HG02970 (cell line): ENCODE data around the gene LDHAL6B.

ENCODE experiments used
- ATAC-seq: cut with Tn5 transposase; IDR thresholded peaks from one replicate; pipeline ENCODE4 v1.9.1; 2021; ENCODE audit warnings: mild to moderate bottlenecking, moderate library complexity, moderate number of reproducible peaks; ENCODE audit not compliant: unreplicated experiment, low FRiP score

LDHAL6B gene

GRCh38 chr15:59176653-59177316, 29.9 kb upstream of the LDHAL6B start:
- ATAC-seq, result no peak

GRCh38 chr15:59177317-59177660, 29.4 kb upstream of the LDHAL6B start:
- no peak for ATAC-seq

- no peak for ATAC-seq
Measured at GRCh38 chr15:59178151-59178695, 28.4 kb upstream of the LDHAL6B start.

GRCh38 chr15:59179717-59180116, 26.9 kb upstream of the LDHAL6B start:
- ATAC-seq, result no peak

DNA sequence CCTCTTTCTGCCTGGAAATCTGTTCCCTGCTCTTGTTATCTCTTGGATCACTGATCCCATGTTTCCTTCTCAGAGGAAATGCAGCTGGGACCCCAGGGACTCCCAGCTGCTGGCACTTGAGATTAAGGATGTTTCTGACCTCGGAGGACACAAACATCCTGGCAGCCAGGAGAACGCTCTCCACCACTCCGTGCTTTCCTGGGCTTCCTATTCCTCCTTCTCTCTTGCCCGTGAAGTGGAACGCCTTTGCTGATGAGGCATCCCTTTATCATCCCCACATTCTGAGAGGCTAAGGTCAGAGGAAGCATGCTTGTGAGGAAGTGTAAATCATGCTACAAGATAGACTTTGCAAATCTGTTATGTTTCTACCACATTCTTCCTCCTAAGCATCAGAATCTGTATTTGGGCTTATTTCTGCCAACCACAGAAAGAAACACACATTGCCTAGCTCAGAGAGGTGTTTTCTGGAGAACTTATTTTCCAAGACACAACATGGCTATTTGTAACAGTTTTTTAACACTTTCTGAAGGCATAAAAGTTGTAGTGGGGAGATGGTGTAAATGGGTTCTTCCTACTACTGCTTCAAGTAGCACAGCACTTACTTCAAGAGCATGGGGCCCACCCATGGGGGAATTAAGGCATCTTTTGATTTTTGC, 25.6 kb upstream of the LDHAL6B start:
- ATAC-seq, result no peak

GRCh38 chr15:59185725-59186124, 20.9 kb upstream of the LDHAL6B start:
- ATAC-seq, result no peak

- ATAC-seq, result no peak
Measured at GRCh38 chr15:59186501-59186900, 20.1 kb upstream of the LDHAL6B start.

- ATAC-seq, result no peak
Measured at GRCh38 chr15:59189241-59189640, 17.4 kb upstream of the LDHAL6B start.

DNA sequence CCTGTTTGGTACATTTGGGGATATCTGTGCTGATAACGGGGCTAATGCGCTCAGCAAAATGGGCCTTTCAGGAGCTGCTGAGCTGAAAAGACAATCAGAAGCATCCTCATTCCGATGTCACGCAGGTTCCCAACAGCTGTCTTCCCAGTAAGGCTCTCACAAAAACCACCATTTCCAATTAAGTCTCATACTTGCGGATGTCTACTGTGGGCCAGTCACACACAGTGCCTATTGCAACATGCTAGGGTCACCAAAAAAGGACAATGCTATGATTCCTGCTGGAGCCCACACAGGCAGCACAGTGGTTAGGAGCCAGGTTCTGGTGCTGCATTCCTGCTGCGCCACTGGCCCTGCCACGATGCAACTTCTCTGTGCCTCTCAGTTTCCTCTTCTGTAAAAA, 16.4 kb upstream of the LDHAL6B start:
- no peak for ATAC-seq

DNA sequence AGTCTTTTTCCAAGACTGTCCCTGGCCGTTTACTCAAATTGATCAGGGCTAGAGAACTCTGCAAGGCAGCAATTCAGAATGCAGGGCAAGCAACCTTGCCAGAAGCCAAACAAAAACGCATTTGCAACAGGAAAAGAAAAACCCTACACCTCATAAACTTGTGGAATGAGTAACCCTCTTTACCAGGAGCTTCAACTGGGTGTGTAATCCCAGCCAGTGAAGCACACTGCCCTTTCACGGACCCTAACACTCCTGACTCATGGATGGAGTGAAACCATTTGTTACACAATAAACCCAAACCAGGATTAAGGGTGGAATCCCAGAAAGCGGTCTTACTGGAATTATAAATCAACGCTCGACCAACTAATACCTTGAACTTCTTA, 14.8 kb upstream of the LDHAL6B start:
- no peak for ATAC-seq

DNA sequence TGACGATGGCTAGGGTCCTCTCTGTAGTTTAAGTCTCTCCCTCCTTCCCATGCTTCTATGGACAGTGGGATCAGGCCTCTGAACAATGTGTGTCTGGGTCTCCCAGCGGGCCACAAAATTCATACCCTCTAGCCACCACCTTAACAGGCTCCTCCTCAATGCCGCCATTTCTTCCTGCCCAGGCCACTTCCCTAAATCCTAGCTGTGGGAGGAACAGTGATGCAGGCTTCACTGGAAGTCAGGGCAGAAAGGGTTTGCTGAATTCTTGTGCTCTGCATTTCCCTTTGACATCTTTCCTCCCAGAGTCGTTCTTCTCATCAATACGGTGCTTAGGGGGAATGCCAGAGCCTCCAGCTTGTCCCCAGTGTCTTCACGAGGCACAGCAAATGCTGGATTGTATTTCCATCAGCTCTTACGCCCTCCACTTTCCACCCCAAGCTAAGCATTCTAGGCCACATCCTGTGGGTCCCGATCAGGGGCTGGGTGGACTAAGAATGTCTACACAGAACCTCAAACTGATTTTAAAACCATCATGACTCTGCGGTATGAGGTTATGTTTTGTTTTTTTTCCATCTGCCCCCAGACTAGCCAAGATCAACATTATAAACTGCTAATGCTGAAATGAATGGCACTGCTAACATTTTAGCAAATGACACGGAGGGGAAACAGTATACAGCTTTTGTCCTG, 11.9 kb upstream of the LDHAL6B start:
- no peak for ATAC-seq

- ATAC-seq, result no peak
Measured at GRCh38 chr15:59196416-59196815, 10.2 kb upstream of the LDHAL6B start.

DNA sequence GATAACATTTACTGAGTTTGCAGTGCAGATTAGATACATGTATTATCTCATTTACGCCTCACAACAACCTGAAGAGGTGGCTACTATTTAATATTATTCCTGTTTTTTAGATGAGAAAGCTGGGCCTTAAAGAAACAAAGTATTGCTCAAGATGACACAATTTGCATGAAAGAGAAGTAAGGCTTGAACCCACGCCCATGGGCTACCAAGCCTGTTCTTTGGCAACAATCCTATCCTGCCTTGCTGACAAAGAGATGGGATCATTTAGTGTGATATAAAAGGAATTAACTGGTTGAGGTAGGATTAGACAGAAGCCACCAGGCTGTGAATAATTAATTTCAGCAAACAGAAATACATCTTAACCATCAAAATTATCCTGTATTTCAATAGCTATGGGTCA, 9.2 kb upstream of the LDHAL6B start:
- no peak for ATAC-seq

DNA sequence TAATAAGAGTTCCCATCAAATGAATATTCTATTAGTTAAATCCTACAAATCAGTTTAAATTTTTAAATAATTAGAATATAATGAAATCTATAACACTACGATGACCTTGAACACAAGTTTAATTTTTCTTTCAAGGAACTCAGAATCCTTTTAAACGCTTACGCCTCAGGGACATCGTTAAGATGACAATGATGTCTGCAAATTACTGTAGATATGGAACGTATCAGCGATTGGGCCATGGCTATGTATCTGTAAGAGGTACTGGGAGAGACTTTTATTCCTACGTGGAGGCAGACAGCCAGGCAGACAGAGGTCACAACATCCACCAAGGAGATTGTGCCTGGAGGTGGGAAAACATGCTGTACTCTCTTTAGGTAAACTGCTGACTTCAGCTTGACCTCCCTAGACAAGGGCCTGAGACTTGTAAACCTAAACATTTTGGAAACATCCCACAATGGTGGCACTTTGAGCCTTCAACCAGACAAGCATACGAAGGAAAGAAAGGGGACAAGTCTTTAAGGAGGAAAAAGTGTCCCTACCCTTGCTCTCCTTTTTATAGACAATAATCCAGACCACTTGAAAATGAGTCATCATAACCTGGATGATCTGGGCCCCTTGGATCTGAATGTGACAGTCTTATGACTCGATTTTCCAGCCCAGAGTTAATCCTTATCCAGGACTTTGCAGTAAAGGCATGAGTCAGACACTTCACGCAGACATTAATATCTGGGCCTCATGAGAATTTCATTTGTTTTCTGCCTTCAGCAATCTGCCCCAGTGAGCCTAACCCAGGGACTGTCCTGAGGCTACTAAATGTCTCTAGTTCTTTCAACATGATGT, 6.8 kb upstream of the LDHAL6B start:
- no peak for ATAC-seq

DNA sequence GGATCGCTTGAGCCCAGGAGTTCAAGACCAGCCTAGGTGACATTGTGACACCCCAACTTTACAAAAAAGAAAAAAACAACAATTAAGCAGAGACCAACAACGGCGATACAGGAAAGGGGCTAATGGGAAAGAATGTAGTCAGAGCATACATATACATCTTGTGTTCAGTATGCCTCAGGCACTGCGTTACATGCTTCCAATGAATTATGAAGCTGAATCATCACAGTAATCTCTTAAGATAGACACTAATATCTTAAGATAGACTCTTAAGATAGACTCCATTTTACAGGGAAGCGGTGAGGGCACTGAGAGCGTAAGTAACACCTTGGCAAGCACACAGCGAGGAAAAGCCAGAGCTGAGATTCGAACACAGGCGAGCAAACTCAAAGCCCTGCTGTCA, 6.1 kb upstream of the LDHAL6B start:
- ATAC-seq, result no peak

DNA sequence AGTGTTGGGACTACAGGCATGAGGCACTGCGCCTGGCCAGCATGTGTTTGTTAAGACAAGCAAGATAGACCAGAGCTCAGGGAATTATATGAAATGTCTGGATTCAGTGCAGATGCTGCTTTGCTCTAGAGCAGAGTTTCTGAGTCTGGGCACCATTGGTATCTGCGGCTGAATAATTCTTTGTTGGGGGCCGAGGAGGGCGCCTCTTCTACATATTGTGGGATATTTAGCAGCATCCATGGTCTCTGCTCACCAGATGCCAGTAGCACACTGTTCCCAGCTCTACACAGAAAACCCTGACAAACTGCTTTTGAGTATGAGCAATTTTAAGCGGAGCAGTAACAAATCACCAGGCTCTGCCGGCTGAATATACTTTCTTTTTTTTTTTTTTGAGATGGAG, 3.6 kb upstream of the LDHAL6B start:
- no peak for ATAC-seq

DNA sequence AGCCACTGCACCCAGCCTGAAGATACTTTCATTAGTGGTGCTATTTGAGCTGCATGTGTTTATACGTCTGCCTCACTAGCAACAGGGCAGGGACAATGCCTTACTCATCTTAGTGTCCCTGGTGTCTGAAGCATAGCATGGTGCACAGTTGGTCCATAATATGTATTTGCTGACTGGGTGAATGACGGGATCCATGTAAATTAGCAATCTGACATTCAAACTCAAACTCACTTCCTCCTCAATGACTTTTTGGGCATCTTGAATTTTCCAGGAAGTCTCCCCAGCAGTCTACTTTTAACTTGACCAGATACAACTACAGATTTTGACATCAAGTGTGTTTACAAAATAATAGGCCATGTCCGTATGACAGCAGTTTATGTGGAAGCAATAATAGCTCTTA, 3.0 kb upstream of the LDHAL6B start:
- ATAC-seq, result no peak

DNA sequence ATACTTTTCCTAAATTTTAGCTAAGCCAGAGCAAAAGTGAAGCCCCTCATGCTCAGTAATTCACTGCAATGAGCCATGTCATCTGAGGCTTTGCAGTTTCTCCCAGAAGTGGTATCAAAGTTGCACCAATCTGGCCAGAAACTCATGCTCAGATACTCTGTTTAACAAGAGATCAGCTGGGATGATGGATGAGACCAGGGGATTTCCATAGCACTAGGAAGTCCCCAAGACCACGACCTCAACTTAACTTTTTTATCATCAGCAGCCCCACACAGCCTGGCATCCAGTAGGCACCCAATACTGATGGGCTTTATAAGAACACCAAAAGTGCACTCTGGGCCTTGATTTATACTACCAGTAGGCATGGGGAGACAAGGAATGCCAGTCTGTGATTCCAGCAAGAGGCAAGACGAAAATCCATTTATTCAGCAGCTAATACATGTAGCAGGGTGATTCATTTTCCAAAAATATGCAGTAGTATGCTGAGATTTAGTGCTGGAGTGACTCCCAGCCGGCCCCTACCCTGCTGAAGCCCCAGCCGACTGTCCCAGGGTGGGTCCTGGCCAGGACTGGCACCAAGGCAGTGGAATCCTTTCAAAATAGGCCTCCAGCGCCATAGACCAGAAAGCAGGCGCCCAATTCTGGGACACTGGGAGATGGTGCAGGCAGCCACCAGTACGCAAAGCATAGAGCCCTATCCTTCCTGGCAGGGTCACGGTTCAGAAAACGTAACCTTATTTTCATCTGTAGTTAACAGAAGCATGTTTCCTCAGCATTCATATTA, 612 bp upstream of the LDHAL6B start:
- no peak for ATAC-seq

- no peak for ATAC-seq
Measured at GRCh38 chr15:59208613-59209249, 2.1 kb downstream of the LDHAL6B start.

DNA sequence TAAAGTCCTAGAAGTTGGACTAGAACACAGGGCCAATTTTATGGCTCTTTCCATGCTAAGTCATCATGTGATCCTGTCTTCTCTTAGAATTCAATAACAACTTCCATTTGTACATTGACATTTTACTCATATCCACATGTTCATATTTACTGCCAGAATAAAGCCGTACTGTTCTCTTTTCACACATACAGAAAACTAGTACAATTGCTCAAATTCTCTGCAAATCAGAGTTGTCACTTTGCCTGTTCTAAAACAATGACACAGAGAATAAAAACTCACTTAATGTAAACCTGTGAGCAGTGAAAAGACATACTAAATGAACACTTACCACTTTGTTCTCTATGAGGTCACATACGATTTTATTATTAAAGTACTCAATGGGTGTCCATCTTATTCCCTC, 3.5 kb downstream of the LDHAL6B start:
- ATAC-seq, result no peak
